ENCODE results near the gene TPST2.

TPST2 gene

DNA sequence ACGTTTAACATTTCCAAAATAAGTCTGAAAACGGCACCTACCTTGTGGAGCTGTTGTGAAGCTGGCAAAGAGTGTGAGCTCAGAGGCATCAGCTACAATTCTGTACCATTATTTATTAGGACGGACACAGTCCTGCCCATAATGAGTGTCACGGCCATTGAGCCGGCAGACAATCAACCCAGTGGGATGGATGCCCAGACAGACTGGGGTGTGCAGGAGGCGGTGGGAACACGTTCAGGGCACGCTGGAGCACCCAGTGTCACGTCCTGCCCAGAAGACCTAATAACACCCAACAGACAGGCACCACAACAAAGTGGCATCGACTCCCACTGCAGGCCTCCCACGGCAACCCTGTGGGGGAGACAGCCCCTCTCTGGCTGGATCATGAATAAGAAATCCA, 34.5 kb downstream of the TPST2 start:
- no peak for DNase-seq (ENCODE audit: low spot score)

DNA sequence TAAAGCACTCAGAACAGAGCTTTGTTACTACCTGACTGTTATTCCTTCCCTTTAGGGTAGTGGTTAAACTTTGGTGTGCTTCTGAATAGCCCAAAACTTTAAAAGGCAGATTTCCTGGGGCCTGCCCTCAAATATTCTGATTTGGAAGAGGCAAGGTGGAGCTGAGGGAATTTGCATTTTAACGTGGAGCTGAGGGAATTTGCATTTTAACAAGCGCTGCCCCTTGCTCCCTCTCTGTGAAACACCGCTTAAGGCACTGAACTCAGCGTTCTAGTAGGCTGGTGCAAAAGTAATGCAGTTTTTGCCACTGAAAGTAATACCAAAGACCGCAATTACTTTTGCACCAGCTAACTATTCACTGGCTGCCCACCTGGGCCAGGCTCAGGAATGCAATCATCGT, 35.0 kb downstream of the TPST2 start:
- DNase-seq (ENCODE audit: low spot score) = no peak

DNA sequence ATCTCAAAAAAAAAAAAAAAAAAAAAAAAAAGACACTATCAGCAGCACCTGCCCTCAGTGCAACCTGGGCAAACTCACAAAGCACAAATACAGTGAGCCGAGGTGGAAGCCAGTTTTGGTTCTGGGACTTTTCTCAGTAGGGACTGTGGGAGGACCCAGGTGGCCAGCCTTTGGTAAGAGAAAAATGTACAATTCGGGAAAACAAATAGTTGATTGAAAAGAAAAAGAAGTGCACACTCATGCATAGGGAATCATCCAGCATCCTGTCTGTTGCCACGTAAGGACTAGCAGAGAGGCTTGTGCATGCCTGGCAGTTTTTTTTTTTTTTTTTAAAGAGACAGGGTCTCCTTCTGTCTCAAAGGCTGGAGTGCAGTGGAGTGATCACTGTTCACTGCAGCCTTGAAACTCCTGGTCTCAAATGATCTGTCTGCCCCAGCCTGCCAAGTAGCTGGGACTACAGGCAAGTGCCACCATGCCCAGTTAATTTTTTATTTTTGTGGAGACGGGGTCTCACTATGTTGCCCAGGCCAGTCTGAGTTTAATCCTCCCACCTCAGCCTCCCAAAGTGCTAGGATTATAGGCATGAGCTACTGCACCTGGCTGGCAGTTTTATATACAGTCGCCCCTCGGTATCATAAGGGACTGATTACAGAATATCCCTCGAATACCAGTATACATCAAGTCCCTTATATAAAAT, 36.7 kb downstream of the TPST2 start:
- peak; percentile 87 for DNase-seq (ENCODE audit: low spot score)

DNA sequence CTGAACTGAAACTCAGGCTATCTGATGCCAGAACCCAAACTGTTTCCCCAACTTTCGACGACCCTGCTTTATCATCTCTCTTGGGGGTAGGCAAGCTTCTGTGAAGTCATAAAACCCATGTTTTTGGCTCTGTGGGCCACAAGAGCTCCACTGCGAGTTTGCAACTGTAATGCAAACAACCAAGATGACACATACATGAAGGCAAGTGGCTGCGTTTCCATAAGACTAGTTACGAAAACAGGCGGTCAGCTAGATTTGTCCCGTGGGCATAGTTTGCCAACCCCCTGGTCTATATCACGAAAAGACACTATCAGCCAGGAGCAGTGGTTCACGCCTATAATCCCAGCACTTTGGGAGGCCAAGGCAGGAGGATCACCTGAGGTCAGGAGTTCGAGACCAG, 37.5 kb downstream of the TPST2 start:
- no peak for DNase-seq (ENCODE audit: low spot score)

DNA sequence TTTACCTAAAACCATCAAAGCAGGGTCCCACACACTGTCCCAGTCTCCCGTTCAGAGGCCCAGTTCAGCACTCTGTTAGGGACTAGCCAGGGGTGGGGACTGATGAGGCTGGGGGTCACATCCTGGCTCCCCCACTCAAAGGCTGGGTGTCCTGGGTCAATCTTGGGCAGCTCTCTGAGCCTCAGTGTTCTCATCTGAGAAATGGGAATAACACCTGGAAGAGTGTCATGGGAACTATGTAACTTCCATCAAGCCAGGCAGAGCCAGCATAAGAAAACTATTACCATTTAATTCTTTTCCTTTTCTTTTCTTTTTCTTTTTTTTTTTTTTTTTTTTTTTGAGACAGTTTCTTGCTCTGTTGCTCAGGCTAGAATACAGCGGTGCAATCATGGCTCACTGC, 38.4 kb downstream of the TPST2 start:
- no peak for DNase-seq (ENCODE audit: low spot score)

DNA sequence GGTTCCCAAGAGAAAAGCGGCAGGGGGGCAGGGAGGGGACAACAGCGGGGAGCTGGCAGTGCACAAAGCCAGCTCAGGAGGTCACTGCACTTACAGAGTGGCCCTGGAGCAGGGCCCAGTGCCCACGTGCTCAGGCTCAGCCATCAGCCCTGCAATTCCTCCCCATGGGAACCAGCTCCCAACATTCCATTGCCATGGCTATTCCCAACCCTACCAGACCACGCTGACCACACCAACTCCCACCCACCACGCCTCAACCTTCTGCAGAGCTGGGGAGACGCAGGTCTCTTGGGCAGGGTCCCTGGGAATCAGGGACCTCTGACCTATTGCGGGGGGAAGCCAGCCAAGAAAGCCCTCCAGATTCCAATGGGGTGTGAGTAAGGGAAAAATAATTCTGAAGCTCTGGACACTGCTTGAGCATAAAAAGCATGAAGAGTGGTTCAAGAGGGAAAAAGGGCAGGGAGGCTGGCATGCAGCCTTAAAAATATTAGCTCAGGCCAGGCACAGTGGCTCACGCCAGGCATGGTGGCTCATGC, 39.4 kb downstream of the TPST2 start:
- DNase-seq (ENCODE audit: low spot score) = peak; percentile 92

DNA sequence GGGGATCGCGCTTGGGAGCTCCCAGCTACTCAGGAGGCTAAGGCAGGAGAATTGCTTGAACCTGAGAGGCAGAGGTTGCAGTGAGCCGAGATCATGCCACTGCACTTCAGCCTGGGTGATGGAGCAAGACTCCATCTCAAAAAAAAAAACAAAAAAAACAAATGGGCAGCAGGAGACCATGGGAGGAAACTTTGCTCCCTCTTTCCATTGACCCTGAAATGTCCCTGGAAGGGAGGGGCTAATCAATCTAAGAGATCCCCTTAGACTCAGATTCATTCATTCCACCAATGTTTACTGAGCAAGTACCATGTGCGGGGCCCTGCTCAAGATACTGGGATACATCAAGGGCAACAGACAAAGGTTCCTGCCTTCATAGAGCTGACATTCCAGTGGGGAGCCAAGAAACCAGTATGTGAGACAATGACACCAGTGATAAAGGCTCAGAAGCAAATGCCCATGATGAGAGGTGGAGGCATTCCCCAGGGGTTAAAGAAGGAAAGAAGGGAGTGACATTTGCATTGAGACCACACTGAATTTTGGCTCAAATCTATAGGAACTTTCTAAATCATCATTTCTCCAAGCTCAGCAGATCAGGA, 39.9 kb downstream of the TPST2 start:
- DNase-seq (ENCODE audit: low spot score) = no peak

DNA sequence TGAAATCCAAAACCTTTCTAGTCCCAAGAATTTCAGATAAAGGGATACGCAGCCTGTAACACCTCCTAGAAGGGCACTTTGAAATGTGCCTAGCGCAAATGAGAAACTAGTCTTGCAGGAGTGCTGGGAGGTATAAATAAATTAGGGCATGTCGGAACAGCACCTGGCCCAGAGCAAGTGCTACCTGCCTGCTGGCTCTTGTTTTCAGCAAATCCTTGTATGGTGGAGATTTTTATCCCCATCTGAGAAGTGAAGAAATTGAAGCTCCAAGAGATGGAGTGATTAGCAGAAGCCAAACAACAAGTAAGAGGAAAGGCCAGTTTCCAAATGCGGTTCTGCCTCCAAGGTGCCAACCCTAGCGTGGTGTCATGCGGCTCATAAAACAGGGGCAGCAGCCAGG, 40.9 kb downstream of the TPST2 start:
- DNase-seq (ENCODE audit: low spot score) = no peak

DNA sequence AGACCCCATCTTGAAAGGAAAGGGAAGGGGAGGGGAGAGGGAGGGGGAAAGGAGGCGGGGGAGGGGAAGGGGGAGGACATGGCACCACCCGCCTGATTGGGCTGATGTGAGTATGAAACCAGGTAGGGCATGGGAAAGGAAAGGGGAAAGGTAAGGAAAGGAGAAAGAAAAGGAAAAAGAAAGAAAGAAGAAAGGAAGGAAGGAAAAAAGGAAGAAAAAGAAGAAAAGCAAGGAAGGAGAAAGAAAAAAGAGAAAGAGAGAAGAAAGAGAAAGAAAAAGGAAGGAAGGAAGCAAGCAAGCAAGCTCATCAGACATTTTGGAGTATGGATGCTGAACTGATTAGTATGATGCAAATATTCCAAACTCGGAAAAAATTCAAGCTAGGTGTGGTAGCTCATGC, 41.6 kb downstream of the TPST2 start:
- DNase-seq (ENCODE audit: low spot score) = no peak

DNA sequence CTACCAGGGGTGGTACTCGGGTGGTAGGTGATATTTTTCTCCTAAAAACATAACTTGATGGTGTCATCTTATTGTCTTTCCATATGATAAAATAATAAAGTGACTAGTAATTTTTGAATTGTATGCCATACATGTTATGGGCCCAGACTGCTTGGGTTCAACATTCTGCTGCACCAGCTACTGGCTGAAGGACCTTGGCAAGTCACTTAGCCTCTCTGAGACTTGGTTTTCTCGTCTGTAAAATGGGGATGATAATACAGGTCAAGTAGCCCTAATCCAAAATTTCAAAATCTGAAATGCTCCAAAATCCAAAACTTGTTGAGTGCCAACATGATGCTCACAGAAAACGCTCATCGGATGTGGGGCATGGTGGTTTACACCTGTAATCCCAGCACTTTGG, 42.1 kb downstream of the TPST2 start:
- DNase-seq (ENCODE audit: low spot score) = no peak

DNA sequence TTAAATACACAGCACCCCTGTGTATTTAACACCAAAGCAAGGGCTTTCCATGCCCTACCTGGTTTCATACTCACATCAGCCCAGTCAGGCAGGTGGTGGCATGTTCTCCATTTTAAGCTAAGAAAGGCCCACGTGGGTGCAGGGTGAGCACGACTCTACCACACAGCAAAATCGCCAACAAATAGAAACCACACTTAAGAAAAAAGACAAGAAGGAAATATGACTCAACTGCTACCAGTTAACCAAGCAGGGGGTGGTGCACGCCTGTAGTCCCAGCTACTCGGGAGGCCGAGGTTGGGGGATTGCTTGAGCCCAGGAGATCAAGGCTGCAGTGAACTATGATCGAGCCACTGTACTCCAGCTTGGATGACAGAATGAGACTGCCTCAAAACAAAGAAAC, 42.5 kb downstream of the TPST2 start:
- DNase-seq (ENCODE audit: low spot score) = no peak

DNA sequence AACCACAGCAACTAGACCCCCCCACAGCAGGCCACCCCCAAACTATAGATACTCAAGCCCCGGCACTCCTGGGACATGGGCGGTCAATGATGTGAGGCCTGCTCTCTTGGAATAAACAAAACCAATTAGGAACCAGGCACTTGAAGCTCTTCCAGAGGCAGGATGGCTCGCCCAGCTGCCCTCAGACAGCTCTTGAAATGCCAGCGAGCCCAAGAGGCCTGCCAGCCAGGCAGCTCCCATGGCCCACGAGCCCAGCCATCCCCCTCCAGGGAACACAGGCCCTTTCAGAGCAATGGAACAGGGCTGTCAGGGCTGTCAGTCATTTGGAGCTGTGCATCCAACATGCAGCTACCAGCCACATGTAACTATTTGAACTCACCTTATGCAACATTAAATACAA, 43.6 kb downstream of the TPST2 start:
- DNase-seq (ENCODE audit: low spot score) = no peak

DNA sequence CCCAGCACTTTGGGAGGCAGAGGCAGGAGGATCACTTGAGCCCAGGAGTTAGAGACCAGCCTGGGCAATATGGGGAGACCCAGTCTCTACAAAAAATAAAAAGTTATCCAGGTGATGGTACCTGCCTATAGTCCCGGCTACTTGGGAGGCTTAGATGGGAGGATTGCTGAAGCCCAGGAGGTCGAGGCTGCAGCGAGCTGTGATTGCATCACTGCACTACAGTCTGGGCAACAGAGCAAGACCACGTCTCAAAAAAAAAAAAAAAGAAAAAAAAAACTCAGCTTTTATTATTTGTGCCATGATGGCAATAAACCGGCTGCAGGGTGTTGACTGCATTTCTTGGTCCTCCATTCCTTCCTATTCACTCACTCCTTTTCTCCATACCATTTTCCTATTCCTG, 44.1 kb downstream of the TPST2 start:
- no peak for DNase-seq (ENCODE audit: low spot score)

DNA sequence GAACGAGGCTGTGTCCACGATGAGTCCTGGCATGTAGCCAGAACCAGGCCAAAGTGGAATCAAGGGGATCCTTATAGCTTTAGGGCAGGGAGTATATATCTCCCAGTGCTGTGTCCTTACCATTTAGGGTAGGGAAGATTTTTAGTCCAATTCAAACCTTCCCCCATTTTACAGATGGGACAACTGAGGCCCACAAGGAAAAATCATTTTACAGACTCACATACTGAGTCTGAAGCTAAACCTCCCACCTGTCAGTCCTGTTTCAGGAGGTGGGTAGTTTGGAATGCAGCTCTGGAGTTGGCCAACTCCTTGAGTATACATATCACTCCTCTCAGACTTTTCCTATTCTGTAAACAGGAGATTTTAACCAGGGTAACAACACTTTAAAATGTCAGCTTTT, 44.5 kb downstream of the TPST2 start:
- no peak for DNase-seq (ENCODE audit: low spot score)

DNA sequence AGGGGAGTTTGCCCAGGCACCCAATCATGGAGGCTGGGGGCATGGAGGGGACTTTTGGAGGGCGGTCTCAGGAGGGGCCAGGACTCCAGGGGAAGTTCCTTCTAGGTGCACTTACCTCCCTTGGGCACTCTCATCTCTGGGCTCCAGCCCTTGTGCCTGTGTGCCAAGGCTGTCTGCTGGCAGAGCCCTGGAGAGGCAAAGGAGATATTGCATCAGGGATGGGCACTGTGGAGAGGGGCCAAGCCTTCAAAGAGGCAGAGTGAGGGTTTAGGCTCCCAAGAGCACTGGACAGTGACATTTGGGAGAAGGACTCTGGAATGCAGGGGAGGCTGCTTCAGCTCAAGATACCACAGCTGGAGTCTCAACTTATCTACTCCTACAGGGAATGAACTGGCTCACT, 45.4 kb downstream of the TPST2 start:
- no peak for DNase-seq (ENCODE audit: low spot score)

DNA sequence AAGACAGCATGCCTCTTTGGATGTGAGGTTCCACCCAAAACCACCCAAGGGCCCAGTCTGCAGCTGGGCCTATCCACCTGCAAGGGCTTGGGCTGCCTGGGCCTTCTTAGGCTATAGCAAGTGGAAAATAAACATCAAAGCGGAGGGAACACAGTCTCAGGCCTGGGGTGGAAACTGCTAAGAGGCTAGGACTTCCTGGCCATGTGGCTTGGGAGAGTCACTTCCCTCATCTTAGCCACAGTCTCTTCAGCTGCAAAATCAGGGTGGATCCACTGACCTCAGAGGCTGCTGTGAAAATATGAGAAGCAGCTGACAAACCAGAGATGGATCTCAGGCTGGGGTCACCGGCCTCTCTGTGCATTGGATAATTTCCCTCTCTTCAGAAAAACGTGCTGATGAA, 47.1 kb downstream of the TPST2 start:
- peak; percentile 32 for DNase-seq (ENCODE audit: low spot score)

DNA sequence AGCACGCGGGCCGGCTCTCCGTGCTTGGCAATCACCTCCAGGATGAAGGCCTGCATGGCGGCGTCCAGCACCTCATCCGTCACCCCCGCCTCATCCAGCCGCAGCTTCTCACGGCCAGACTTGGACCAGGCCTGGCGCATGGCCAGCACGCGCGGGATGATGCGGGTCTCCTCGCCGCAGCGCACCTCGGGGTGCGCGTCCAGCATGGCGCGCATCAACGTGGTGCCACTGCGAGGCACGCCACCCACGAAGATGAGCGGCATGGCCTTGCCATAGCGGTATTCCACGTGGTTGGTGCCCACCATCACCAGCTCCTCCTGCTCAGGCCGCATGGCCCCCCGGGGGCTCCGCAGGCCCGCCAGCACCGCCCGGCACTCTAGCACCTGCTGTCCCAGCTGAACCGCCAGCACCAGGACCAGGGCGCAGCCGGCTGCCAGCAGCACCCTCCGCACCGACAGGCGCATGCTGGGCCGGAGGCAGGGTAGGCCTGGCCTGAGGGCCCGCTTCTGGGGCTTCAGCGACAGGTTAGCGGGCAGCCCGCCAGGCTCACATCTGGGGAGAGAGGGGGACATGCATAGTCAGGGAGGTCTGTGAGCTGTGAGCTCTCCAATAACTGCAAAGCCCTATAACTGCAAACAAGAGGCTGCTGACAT, 48.6 kb downstream of the TPST2 start:
- DNase-seq (ENCODE audit: low spot score) = no peak

DNA sequence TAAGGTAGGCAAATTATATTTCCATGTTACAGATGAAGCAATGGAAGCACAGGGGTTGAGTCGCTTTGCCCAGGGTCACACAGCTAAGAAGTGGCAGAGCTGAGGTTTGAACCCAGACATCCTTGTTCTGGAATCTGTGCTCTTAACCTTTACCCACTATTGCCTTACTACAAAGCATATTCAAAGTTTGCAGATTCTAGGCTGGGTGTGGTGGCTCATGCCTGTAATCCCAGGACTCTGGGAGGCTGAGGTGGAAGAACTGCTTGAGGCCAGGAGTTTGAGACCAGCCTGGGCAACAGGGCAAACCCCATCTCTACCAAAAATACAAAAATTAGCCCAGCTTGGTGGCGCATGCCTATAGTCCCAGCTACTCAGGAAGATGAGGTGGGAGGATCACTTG, 49.8 kb downstream of the TPST2 start:
- no peak for DNase-seq (ENCODE audit: low spot score)

DNA sequence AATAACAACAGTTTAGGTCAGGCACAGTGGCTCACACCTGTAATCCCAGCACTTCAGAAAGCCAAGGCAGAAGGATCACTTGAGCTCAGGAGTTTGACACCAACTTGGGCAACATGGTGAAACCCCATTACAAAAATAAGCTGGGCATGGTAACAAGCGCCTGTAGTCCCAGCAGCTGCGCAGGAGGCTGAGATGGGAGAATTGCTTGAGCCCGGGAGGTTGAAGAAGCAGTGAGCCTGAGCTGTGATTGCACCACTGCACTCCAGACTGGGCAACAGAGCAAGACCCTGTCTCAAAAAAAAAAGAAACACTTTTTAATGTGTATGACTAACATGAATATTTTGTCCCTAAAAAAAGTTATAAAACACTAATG, 53.2 kb downstream of the TPST2 start:
- no peak for DNase-seq (ENCODE audit: low spot score)

DNA sequence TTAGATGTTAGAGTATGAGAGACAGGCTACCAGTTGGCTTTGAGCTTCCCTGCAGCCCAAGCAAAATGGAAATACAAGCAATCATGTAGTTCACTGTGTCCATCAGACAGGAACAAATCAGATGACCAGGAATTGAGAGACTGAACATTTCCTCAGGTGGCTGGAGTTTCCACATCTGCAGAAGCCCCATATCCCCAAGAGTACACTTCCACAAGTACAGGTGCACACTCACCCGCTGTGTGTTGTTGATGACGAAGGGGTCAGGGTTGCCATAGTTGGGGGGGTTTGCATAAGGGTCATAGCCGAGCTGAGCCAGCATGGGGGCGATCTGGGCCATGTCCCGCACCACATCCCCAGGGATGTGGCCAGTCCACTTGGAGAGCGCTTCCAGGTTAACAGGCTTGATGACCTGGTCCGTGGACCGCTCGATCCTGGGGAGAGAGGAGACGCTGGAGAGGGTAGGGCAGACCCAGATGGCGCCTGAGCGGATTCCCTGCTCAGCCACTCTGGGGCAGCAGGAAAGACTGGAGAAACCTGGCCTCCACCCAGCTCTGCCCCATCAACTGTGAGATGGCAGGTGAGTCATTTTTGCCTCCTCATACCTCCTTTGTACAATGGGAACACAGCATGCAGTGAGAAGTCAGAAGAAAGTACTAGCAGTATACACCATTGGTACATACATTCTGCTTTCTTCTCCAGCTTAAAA, 53.7 kb downstream of the TPST2 start:
- no peak for DNase-seq (ENCODE audit: low spot score)

DNA sequence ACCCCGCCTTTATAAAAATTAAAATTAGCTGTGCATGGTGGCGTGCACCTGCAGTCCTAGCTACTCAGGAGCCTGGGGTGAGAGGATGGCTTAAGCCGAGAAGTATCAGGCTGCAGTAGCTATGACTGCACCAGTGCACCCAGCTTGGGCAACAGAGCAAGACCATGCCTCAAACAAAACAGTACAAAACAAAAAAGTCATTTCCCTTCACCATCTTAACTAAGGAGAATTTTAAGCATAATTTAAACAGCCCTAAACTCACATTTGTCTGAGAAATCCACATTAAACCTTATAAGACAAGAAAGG, 54.4 kb downstream of the TPST2 start:
- no peak for DNase-seq (ENCODE audit: low spot score)

DNA sequence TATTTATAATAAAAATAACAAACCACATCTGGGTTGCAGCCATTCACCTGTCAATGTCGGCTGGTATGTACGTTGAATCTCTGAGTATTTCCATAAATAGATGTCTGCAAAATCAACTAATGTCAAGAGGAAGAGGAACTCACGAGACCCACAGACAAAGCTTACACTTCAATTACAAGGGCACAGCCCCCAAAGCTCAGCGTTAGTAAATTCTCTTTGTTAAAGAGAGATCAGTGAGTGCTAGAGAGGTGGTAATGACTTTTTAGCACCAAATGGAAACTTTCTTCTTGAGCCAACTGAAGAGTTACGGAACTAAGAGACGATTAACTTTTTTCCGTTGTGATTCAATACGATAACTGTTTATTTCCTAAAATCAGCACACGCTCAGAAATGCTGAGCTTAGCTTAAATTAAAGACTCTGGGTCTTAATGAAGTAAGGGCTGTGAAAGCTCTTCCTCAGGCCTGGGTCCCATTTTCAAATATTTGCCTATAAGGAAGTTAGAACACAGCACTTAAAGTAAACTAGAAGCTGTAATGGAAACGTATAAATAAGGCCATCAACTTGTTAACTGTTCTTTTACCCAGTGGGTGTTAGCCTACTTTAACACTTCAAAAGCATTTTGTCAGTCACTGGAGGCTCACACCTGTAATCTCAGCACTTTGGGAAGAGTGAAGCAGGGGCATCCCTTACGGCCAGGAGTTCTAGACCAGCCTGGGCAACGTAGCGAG, 54.9 kb downstream of the TPST2 start:
- no peak for DNase-seq (ENCODE audit: low spot score)

All from AG20443 (cell line).